GM20000 (cell line): ENCODE measurements around the gene ARHGAP22.

Experiments used
- DNase-seq: peaks from one replicate; pipeline ENCODE4 v3.0.0; 2012; ENCODE audit warnings: low spot score
- CTCF ChIP-seq: IDR thresholded peaks from 2 replicates; pipeline ENCODE4 v1.5.1; 2012; ENCODE audit warnings: mild to moderate bottlenecking, control low read depth; ENCODE audit errors: extremely low read depth, missing control alignments

Gene ARHGAP22

GRCh38 chr10:48451969-48452878 lies 152.6 kb downstream of the ARHGAP22 start:
- peak; percentile 25 for DNase-seq

DNA sequence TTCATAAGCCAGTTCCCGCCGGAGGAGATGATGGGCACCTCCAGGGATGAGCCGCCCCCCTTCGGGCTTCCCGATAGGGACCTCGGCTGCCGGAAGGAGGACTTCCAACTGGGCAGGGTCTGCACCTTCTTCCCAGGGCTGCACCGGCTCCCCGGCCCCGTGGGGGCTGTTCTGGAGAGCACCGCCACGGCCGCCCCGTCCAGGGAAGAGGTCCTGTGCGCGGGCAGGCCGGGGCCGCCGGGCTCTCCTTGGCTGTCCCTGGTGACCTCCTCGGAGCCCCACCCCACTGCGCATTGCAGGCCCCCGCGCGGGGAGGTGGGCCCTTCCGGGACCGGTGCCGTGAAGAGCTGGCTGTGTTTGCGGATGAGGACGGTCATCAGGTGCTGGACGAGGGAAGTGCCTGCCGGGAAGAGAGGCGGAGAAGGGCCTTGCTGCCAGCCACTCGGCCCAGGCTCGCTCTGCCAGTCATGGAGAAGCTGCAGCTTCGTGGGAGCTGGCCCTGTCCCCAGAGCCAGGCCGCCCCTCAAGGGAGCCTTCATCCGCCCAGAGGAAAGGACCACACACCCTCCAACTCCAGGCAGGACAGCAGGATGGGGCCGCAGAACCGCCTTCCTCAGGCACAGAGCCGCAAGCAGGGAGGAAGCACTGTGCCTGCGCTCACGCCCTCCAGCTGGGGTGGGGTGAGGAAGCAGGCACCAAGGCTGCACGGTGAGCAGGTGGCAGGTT lies 154.0 kb downstream of the ARHGAP22 start:
- TF ChIP-seq CTCF = no peak
- DNase-seq = no peak

More at GRCh38 chr10:48451969-48452878, 152.6 kb downstream of the ARHGAP22 start:
- no peak for TF ChIP-seq CTCF

DNA sequence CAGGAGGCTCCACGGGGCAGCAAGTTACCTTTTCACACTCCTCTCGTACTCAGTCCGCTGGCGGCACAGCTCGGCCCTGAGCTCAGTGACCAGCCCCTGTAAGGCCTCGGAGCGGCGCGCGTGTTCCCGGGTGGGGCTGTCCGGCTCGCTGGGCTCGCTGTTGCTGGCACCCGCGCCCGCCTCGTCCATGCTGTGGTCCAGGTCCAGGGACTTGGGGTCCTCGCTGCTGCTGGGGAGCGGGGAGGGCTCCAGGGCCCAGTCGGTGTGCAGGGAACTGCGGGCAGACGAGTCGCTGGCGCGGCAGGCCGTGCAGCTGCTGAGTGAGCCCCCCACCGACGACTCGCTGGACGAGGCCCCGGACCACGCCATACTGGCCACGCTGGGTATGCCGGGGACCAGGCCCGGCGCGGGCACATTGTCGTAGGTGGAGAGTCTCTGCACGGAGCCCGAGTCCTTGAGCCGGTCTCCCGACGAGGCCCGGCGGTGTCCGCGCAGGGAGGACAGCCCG lies 154.6 kb downstream of the ARHGAP22 start:
- TF ChIP-seq CTCF = no peak
- peak; percentile 24 for DNase-seq

DNA sequence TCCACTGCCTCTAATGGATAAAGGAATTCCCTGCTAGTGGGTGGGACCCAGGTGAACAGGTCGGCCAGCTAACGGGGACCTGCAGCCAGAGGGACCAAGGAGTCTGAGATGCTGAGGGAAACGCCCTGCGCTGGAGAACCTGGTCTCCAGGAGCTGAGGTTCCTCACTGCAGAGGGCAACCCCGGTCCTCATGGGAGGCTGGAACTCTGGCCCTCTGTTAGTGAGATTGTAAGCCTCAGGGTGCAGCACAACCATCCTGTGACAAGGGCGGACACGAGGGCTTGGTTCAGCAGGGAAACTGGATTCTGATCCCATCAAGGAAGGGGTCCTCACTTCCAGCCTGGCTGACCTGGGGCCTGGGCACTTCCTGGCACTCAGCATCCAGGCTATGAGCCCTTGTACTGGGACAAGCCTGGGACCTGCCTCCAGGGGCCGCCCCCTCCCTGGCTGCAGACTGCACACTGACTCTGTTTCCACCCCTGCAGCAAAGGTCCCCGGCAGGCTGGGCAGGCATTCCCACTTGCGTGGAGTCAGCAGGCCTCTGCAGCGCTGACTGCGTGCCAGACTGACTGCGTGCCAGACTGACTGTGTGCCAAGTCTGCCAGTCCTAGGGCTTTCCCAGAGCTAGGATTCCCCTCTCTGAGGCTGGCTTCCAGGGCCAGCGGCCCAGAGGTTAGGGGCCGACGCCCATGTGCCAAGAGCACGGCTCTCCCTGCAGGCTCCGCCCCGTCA lies 155.2 kb downstream of the ARHGAP22 start:
- peak; percentile 38 for DNase-seq
- TF ChIP-seq CTCF = no peak

DNA sequence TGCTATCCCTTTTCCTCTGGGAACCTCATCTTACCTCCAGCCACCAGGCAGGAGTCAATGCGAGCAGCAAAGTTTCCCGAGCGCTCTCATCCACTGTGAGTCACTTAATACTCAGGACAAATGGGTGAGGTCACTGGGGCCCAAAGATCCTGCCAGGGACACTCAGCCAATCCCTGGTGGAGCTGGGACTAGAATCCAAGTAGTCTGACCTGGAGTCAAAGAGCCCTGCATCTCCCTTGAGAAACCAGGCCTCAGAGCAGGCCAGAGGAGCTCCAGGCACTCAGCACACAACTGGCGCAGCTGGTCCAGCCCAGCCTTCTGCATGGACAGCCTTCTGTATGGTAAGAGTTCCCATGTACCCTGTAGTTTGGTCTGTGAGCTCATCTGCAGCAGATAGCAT lies 156.1 kb downstream of the ARHGAP22 start:
- TF ChIP-seq CTCF = no peak
- DNase-seq = peak; percentile 24

GRCh38 chr10:48447356-48448215 lies 157.3 kb downstream of the ARHGAP22 start:
- peak; percentile 20 for DNase-seq
- no peak for TF ChIP-seq CTCF
